ENCODE measurements around the gene CD151.

Gene CD151

DNA sequence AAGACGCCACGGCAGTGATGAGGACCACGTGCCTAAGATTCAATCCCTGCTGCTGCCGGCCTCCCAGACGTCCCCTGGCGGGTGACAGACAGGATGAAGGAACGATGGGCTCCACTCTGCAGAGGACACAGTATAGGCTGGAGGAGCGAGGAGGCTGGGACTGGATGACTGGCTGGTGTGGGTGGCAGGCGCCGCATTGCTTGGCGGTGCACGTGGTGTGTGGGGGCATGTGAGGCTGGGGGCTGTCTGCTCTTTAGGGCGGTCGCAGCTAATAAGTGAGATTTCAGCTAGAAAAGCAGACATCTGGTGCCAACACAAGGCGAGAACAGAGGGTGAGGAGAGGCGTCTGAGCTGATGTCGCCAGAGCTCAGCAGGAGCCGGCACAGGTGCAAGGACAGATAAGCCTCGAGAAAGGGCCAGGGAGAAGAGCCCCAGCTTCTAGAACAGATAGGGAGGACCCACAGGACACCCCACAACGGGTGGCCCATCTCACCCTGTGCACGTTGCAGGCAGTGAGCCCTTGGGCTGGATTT, 43.1 kb downstream of the CD151 start:
- DNase-seq, result no peak

GRCh38 chr11:876545-876944, 43.8 kb downstream of the CD151 start:
- no peak for DNase-seq

DNA sequence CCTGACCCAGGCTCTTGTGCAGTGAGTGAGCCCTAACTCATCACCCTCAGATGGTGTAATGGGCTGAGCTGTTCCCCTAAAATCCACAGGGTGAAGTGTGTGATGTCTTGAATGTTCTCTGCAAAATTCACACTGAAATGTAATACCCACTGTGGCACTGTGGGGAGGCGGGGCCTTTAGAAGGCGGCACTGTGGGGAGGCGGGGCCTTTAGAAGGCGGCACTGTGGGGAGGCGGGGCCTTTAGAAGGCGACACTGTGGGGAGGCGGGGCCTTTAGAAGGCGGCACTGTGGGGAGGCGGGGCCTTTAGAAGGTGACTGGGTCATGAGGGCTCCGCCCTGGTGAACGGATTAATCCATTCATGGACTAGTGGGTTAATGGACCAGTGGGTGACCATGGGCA, 44.8 kb downstream of the CD151 start:
- no peak for DNase-seq

GRCh38 chr11:880447-880846, 47.7 kb downstream of the CD151 start:
- DNase-seq, result no peak

- DNase-seq, result no peak
These were observed 49.8 kb downstream of the CD151 start for GRCh38 chr11:882596-882995.

GRCh38 chr11:883527-883926, 50.8 kb downstream of the CD151 start:
- no peak for DNase-seq

DNA sequence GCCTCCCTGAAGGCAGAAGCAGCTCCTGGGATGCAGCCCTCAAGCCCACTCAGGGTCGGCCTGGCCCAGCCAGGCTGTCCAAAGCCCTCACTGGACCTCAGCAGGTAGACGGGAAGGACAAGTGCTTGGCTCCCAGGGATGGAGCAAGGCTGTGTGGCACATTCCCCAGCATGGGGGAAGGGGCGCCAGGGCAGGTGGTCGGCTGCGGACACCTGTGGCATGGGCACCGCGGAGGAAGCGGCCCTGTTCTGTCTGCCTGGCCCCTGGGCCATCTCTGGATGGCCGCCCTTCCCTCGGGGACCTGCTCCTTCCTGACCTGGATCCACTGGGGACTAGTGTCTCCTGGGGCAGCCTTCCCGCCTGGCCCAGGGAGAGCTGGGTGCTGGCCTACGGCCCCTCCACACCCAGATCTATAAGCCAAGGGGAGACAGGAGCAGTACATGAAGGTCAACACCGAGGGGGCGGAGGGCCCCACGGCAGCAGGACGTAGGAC, 51.9 kb downstream of the CD151 start:
- DNase-seq, result no peak

DNA sequence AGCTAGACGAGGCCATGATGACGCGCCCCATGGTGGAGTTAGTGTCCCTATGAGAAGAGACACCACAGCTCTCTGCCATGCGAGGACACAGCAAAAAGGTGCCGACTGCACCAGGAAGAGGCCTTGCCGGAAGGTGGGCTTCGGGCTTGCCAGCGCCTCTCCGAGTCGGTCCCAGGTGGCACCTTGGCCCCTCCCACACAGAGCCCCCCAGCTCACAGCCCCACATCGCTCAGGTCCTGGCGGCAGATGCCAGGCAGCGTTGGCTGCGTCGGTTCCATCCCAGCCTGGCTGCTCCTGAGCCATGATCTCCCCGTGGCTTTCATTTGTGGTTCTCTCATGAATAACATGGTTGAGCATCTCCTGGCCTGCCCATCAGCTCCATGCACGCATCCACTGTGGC, 53.8 kb downstream of the CD151 start:
- DNase-seq, result no peak

DNA sequence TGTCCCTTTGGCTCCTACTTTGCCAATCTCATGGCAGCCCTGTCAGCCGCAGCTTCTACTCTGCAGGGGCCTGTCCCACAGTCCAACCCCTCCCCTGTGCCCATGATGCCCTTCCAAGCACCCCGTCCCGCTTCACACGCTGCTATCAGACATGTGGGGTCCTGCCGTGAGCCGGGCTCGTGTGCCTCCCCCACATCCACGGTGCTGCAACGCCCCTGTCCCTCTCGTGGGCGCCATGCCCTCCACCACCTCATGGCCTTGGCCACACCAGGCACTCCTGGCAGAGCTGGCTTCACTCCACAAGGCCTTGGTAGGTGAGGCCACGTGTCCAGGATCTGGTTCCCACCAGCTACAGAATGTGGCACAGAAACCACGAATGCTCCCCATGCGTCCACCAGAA, 54.8 kb downstream of the CD151 start:
- DNase-seq, result no peak
